Embryonic facial prominence (tissue), 1 donor: ENCODE measurements around the gene CEP76.

Experiments used
- DNase-seq: peaks from one replicate; pipeline ENCODE4 v3.0.0-alpha.2; 2016; ENCODE audit errors: extremely low spot score

Gene CEP76

GRCh38 chr18:12711446-12711845 is 8.9 kb upstream of the CEP76 start:
- DNase-seq = no peak

- no peak for DNase-seq
Observed at GRCh38 chr18:12703664-12704063, 1.1 kb upstream of the CEP76 start.

- no peak for DNase-seq
Observed at GRCh38 chr18:12703096-12703567, 609 bp upstream of the CEP76 start.

GRCh38 chr18:12701161-12701560 is 1.4 kb downstream of the CEP76 start:
- DNase-seq = no peak

GRCh38 chr18:12699747-12700146 is 2.8 kb downstream of the CEP76 start:
- no peak for DNase-seq

- DNase-seq = no peak
Observed at GRCh38 chr18:12694032-12694431, 8.5 kb downstream of the CEP76 start.

GRCh38 chr18:12692206-12692605 is 10.3 kb downstream of the CEP76 start:
- DNase-seq = no peak

- DNase-seq = no peak
Observed at GRCh38 chr18:12689256-12689850, 13.2 kb downstream of the CEP76 start.

GRCh38 chr18:12686100-12686499 is 16.4 kb downstream of the CEP76 start:
- DNase-seq = no peak

- DNase-seq = no peak
Observed at GRCh38 chr18:12679183-12679786, 23.2 kb downstream of the CEP76 start.

GRCh38 chr18:12668041-12668440 is 34.5 kb downstream of the CEP76 start:
- no peak for DNase-seq

GRCh38 chr18:12659904-12660605 is 42.5 kb downstream of the CEP76 start:
- DNase-seq = peak; percentile 59

GRCh38 chr18:12658426-12659138 is 43.9 kb downstream of the CEP76 start:
- no peak for DNase-seq

GRCh38 chr18:12657684-12658425 is 44.7 kb downstream of the CEP76 start, which contains the start of gene SPIRE1:
Gene SPIRE1, minus strand, starts transcription at chr18:12658107. Its CDS starts 241 bp downstream, at chr18:12657866.
- DNase-seq = no peak

GRCh38 chr18:12656938-12657683 is 45.4 kb downstream of the CEP76 start:
- no peak for DNase-seq

GRCh38 chr18:12656605-12656937 is 46.0 kb downstream of the CEP76 start:
- peak; percentile 20 for DNase-seq

- no peak for DNase-seq
Observed at GRCh38 chr18:12654971-12655370, 47.6 kb downstream of the CEP76 start.

- no peak for DNase-seq
Observed at GRCh38 chr18:12652861-12653401, 49.6 kb downstream of the CEP76 start.

- no peak for DNase-seq
Observed at GRCh38 chr18:12651651-12652050, 50.9 kb downstream of the CEP76 start.

- no peak for DNase-seq
Observed at GRCh38 chr18:12647773-12648172, 54.8 kb downstream of the CEP76 start.

- no peak for DNase-seq
Observed at GRCh38 chr18:12645751-12646203, 56.7 kb downstream of the CEP76 start.
